ENCODE measurements around the gene KCNJ10.

GRCh38 chr1:159986531-159986930 lies 83.4 kb downstream of the KCNJ10 start:
- TF ChIP-seq CTCF (IDR thresholded peaks at IDR 0.05; ENCODE audit: insufficient read depth, low read depth, low read length): no peak
- no peak for TF ChIP-seq EZH2 (IDR thresholded peaks at IDR 0.05; ENCODE audit: insufficient read depth, low read length)

Data from astrocyte (in vitro differentiated cells and primary cell).